ENCODE data around the gene SLC22A4. TPM values are rescaled to one million over a fixed set of nuclear protein-coding genes. Genes with fewer than 3 reads are reported as not detected.

The SLC22A4 gene
- total and polyA plus RNA-seq, 9 donors = 0.72 to 7.7 (median 2.3) TPM

GRCh38 chr5:132344775-132345514, 50.8 kb downstream of the SLC22A4 start:
- no peak for DNase-seq
- TF ChIP-seq POLR2A (IDR thresholded peaks at IDR 0.05) = no peak
- no peak for TF ChIP-seq CTCF (IDR thresholded peaks at IDR 0.05)
- no peak for TF ChIP-seq EP300 (IDR thresholded peaks at IDR 0.05)
- Histone ChIP-seq H3K36me3 (no peaks in the 10 kb centered on the region), H3K4me3 (no peak overlapping the region), H3K27me3 (no peaks in the 10 kb centered on the region), H3K9me3 (peaks cover 0 to 5% of the 10 kb centered on the region in 2 donors), H3K27ac (no peak overlapping the region), H3K4me1 (ENCODE audit: insufficient read depth) (no peaks in the 10 kb centered on the region)
- intact Hi-C loops (cut with DNase I) = no loop called here
- WGBS, 3 donors = 78 to 87% (median 87%) methylated on average over 5 of the region's 5 CpGs

- Histone ChIP-seq H3K36me3 (no peaks in the 10 kb centered on the region), H3K4me1 (ENCODE audit: insufficient read depth) (no peaks in the 10 kb centered on the region), H3K9me3 (peaks cover 0 to 5% of the 10 kb centered on the region in 2 donors), H3K27ac (no peak overlapping the region), H3K4me3 (no peak overlapping the region), H3K27me3 (no peaks in the 10 kb centered on the region)
- DNase-seq = no peak
- 92 to 97% (median 95%) methylated on average over 1 of the region's 1 CpG for WGBS, 3 donors
- no peak for TF ChIP-seq CTCF (IDR thresholded peaks at IDR 0.05)
- no peak for TF ChIP-seq POLR2A (IDR thresholded peaks at IDR 0.05)
- no peak for TF ChIP-seq EP300 (IDR thresholded peaks at IDR 0.05)
- intact Hi-C loops (cut with DNase I) = no loop called here
Observed at GRCh38 chr5:132353486-132353995, 59.3 kb downstream of the SLC22A4 start.

GRCh38 chr5:132354381-132355139, 60.4 kb downstream of the SLC22A4 start:
- TF ChIP-seq POLR2A (IDR thresholded peaks at IDR 0.05) (no peak), CTCF (IDR thresholded peaks at IDR 0.05) (no peak), EP300 (IDR thresholded peaks at IDR 0.05) (no peak)
- no peak overlapping the region for H3K4me3 ChIP-seq
- H3K36me3 ChIP-seq = no peaks in the 10 kb centered on the region
- H3K4me1 ChIP-seq (ENCODE audit: insufficient read depth) = no peaks in the 10 kb centered on the region
- no peak for DNase-seq
- intact Hi-C loops (cut with DNase I) = no loop called here
- H3K27ac ChIP-seq = no peak overlapping the region
- 94 to 100% (median 97%) methylated on average over 1 of the region's 1 CpG for WGBS, 3 donors
- peaks cover 0 to 2% of the 10 kb centered on the region in 2 donors for H3K9me3 ChIP-seq
- H3K27me3 ChIP-seq = no peaks in the 10 kb centered on the region

GRCh38 chr5:132355140-132355765, 61.1 kb downstream of the SLC22A4 start:
- Histone ChIP-seq H3K9me3 (no peaks in the 10 kb centered on the region), H3K4me3 (no peak overlapping the region), H3K36me3 (no peaks in the 10 kb centered on the region), H3K4me1 (ENCODE audit: insufficient read depth) (no peaks in the 10 kb centered on the region), H3K27ac (no peak overlapping the region), H3K27me3 (no peaks in the 10 kb centered on the region)
- WGBS, 3 donors = 96 to 98% (median 98%) methylated on average over 3 of the region's 3 CpGs
- no peak for DNase-seq
- no peak for TF ChIP-seq POLR2A (IDR thresholded peaks at IDR 0.05)
- no peak for TF ChIP-seq EP300 (IDR thresholded peaks at IDR 0.05)
- no peak for TF ChIP-seq CTCF (IDR thresholded peaks at IDR 0.05)
- intact Hi-C loops (cut with DNase I) = no loop called here

Measured in ovary (tissue), 9 donors.